D721Med (cell line): Measurements from ENCODE around the gene ATXN7.

Source experiments
- DNase-seq: peaks from one replicate; pipeline ENCODE4 v3.0.0; 2011; ENCODE audit warnings: low spot score; ENCODE audit not compliant: insufficient read length
- FAIRE-seq: peaks from 2 replicates; lab custom pipeline; 2011; peaks lifted over from hg19 to GRCh38; lab: Jason Lieb, UNC
- TF ChIP-seq, protein P1 (sequence below): IDR thresholded peaks from 2 replicates; pipeline ENCODE4 v1.5.1; 2012; ENCODE audit warnings: mild to moderate bottlenecking, control low read depth; ENCODE audit not compliant: insufficient read depth; ENCODE audit errors: missing control alignments

ATXN7 gene

GRCh38 chr3:63863150-63864007 is at the start of gene ATXN7, which contains the start of gene THOC7:
Gene ATXN7, plus strand, starts transcription at chr3:63863867. Its CDS starts 48,732 bp downstream, at chr3:63912599.
Gene THOC7, minus strand, starts transcription at chr3:63863805. Its CDS starts 15 bp downstream, at chr3:63863790.
- DNase-seq (peak; percentile 51), FAIRE-seq (no peak)
- TF ChIP-seq, protein P1, sequence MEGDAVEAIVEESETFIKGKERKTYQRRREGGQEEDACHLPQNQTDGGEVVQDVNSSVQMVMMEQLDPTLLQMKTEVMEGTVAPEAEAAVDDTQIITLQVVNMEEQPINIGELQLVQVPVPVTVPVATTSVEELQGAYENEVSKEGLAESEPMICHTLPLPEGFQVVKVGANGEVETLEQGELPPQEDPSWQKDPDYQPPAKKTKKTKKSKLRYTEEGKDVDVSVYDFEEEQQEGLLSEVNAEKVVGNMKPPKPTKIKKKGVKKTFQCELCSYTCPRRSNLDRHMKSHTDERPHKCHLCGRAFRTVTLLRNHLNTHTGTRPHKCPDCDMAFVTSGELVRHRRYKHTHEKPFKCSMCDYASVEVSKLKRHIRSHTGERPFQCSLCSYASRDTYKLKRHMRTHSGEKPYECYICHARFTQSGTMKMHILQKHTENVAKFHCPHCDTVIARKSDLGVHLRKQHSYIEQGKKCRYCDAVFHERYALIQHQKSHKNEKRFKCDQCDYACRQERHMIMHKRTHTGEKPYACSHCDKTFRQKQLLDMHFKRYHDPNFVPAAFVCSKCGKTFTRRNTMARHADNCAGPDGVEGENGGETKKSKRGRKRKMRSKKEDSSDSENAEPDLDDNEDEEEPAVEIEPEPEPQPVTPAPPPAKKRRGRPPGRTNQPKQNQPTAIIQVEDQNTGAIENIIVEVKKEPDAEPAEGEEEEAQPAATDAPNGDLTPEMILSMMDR: no peak

- FAIRE-seq (no peak), DNase-seq (no peak)
- TF ChIP-seq, protein P1: no peak
Measured at GRCh38 chr3:63814237-63814636, 49.4 kb upstream of the ATXN7 start.

DNA sequence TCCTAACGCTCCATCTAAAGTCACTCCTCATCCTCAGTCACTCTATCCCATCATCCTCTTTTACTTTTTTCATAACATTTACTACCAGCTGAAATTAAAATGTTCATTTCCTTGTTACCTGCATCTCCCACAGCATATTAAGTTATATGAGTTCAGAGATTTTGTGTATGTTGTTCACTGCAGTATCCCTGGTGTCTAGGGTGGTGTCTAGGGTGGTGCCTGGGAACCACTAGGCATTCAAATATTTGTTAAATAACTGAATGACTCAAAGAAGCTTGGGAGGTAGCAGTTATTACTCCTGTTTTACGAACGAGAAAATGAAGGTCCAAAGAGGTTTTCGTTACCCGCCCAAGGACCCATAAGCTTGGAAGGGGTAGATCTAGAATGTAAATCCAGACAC is 46.4 kb upstream of the ATXN7 start:
- DNase-seq: no peak
- no peak for FAIRE-seq
- TF ChIP-seq, protein P1: no peak

DNA sequence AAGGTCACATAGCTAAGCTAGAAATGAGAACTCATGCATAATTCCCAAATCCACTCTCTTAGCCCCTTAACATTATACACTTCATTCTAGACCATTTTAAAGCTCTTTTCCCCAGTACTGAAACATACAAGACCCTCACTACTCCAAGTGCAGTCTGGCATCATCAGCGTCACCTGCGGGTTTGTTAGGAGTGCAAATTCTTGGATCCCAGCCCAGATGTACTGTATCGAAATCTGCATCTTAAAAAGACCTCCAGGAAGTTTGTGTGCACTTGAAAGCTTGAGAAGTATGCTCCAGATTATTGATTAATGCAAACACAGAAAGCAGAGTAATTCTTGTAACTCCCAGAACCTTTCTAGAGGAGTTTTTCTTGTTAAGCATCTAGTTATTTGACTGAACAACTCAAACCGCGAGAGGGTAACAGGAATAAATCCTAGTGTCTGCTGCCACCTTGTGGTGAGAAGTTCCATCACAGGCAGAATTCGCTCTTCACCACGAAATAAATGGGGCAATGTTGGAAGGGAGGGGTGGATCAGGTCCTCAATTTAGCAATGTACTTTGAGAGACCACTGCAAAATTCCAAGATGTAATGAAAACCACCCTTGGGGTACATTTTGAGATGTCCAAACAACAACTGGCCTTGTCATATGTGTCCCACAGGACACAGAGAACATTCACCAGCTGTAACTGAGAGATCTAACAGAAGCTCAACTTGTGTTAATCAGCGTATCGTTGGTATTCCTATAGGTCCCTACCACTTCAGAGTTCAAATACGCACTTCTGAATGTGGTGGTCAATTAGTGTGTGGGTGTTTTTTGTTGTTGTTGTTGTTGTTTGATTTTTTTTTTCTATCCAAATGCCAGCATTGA is 45.2 kb upstream of the ATXN7 start:
- FAIRE-seq: peak; percentile 96
- TF ChIP-seq, protein P1: peak; percentile 95
- no peak for DNase-seq

- TF ChIP-seq, protein P1: no peak
- DNase-seq: no peak
Measured at GRCh38 chr3:63819151-63819398, 44.6 kb upstream of the ATXN7 start, which contains the start of gene C3orf49. Gene C3orf49, plus strand, starts transcription at chr3:63819299. Its CDS starts 173 bp downstream, at chr3:63819472.

DNA sequence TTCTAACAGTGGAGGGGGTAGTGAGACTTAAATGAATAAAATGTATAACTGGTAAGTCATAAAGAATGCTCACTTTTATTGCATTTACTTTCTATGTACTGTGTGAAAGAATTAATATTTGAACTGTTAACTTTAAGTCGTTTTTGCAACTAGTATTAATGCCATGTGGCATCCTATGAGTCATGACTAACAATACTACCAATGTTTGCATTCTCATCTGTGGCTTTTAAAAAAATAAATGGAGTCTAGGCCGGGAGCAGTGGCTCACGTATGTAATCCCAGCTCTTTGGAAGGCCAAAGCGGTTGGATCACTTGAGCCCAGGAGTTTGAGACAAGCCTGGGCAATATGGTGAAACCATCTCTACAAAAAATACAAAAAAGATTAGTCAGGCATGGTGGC is 39.4 kb upstream of the ATXN7 start:
- FAIRE-seq (no peak), DNase-seq (no peak)

More at GRCh38 chr3:63819151-63819398, 44.6 kb upstream of the ATXN7 start, which contains the start of gene C3orf49:
- FAIRE-seq: no peak

More for the DNA sequence above, 39.4 kb upstream of the ATXN7 start:
- TF ChIP-seq, protein P1: no peak
